Mucosa of rectum (tissue), 2 donors: ENCODE data around the gene JOSD1.

ENCODE experiments used
- H3K27ac ChIP-seq, 2 donors: one replicate each; pipeline ENCODE4 v1.7.0; 2013; ENCODE audit warnings: inconsistent platforms in 2 of 2, low read depth in 2 of 2, low read length in 2 of 2
- H3K27me3 ChIP-seq, 2 donors: one replicate each; pipeline ENCODE4 v1.7.0; 2013; ENCODE audit warnings: low read length in 2 of 2; ENCODE audit not compliant: control insufficient read depth in 2 of 2, insufficient read depth in 2 of 2
- H3K36me3 ChIP-seq, 2 donors: one replicate each; pipeline ENCODE4 v1.7.0; 2013; ENCODE audit warnings: low read length in 2 of 2; ENCODE audit not compliant: control insufficient read depth in 2 of 2, insufficient read depth in 2 of 2
- H3K4me1 ChIP-seq, 2 donors: one replicate each; pipeline ENCODE4 v1.7.0; 2013; ENCODE audit warnings: low read length in 2 of 2, mild to moderate bottlenecking in 1 of 2; ENCODE audit not compliant: control insufficient read depth in 2 of 2, insufficient read depth in 2 of 2
- H3K4me3 ChIP-seq, 2 donors: one replicate each; pipeline ENCODE4 v1.7.0; 2013; ENCODE audit warnings: low read length in 2 of 2
- H3K9ac ChIP-seq, 2 donors: one replicate each; pipeline ENCODE4 v1.7.0; 2013; ENCODE audit warnings: low read length in 2 of 2, low read depth in 1 of 2, mild to moderate bottlenecking in 1 of 2
- H3K9me3 ChIP-seq, 2 donors: one replicate each; pipeline ENCODE4 v1.7.0; 2013; ENCODE audit warnings: low read length in 2 of 2; ENCODE audit not compliant: control insufficient read depth in 2 of 2
- donor health status: healthy.
- donor health status: Normal muscosa, but diverticular disease.

The JOSD1 gene

DNA sequence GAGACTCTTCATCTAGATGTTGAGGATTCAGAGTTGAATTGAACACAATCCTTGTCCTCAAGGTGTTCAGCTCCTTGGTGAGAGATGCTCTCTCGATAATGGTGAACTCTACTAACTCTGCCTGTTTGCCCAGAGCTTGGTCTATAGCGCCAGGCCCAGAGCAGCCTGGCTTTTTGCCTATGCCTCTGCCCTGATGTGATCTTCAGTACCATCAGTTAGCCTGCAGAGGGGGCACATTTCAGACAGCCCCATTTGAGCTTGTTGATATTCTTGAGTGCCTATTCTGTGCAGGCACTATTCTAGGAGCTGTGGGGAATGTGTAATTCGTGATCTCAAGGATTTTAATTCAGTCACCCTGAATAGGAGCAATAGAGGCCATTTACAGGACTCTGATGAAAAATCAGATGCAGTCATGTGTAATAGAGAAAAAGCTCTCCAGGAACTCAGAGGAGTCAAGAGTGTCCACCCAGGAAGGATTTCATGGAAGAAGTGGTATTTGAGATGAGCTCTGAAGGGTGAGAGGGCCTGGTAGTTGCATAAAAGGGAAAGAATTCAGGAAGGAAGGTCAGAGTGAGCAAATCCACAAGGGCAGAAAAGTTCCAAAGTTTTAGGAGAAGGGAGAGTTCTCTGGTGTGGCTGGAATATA is 24.3 kb upstream of the JOSD1 start:
- H3K27ac ChIP-seq: no peak overlapping the region

GRCh38 chr22:38724176-38724575 is 23.4 kb upstream of the JOSD1 start:
- H3K27ac ChIP-seq: no peak overlapping the region
- no peak overlapping the region for H3K9ac ChIP-seq
- H3K4me1 ChIP-seq: no peaks in the 10 kb centered on the region
- no peaks in the 10 kb centered on the region for H3K9me3 ChIP-seq
- no peak overlapping the region for H3K4me3 ChIP-seq
- H3K36me3 ChIP-seq: peaks cover 75 to 83% of the 10 kb centered on the region in 2 donors
- H3K27me3 ChIP-seq: no peaks in the 10 kb centered on the region

More for the DNA sequence above, 24.3 kb upstream of the JOSD1 start:
- no peaks in the 10 kb centered on the region for H3K4me1 ChIP-seq
- H3K36me3 ChIP-seq: peaks cover 84 to 85% of the 10 kb centered on the region in 2 donors
- no peak overlapping the region for H3K4me3 ChIP-seq
- H3K9me3 ChIP-seq: no peaks in the 10 kb centered on the region
- no peaks in the 10 kb centered on the region for H3K27me3 ChIP-seq
- no peak overlapping the region for H3K9ac ChIP-seq

DNA sequence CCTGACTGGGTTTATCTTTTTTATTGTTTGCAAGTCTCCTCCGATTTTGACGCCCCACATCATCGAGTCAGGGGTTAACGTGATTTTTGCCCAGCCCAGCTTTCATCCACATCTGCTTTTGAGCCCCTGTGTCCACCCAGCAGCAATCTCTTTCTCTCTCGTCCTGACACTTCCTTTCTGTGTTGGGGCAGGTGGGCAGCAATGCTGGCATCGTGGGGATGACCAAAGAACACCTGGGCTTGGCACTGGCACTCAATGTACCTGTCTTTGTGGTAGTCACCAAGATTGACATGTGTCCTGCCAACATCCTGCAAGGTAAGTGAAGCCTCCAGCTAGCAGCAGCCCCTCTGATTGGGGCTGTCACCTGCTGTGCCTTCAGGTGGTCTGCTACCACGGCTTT is 20.8 kb upstream of the JOSD1 start:
- peaks cover 53 to 71% of the 10 kb centered on the region in 2 donors for H3K36me3 ChIP-seq
- no peaks in the 10 kb centered on the region for H3K9me3 ChIP-seq

DNA sequence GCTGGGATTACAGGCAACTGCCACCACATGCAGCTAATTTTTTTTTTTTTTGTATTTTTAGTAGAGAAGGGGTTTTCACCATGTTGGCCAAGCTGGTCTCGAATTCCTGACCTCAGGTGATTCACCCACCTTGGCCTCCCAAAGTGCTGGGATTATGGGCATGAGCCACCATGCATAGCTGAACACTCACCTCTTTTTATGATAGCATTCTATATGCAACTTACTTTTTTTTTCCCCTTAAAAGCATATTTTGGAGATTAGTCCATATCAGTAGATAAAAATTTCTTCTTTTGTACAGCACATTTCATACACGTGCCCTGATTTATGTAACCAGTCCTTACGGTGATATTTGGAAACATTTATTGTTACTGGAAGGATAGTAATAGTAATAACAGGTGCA is 19.6 kb upstream of the JOSD1 start:
- peaks cover 50 to 66% of the 10 kb centered on the region in 2 donors for H3K36me3 ChIP-seq
- no peak overlapping the region for H3K9ac ChIP-seq
- H3K27ac ChIP-seq: no peak overlapping the region

More for the DNA sequence above, 20.8 kb upstream of the JOSD1 start:
- no peaks in the 10 kb centered on the region for H3K27me3 ChIP-seq
- no peak overlapping the region for H3K27ac ChIP-seq
- H3K4me3 ChIP-seq: no peak overlapping the region
- H3K4me1 ChIP-seq: no peaks in the 10 kb centered on the region
- no peak overlapping the region for H3K9ac ChIP-seq

DNA sequence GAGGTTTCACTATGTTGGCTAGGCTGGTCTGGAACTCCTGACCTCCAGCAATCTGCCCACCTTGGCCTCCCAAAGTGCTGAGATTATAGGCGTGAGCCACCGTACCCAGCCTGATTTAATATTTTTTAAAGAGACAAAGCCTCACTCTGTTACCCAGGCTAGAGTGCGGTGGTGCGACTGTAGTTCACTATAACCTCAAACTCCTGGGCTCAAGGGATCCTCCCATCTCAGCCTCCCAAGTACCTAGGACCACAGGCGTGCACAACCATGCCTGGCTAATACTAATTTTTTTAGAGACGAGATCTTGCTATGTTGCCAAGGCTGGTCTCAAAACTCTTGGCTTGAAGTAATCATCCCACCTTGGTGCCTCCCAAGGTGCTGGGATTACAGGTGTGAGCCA is 18.5 kb upstream of the JOSD1 start:
- Histone ChIP-seq H3K9me3 (no peaks in the 10 kb centered on the region), H3K27me3 (no peaks in the 10 kb centered on the region), H3K27ac (no peak overlapping the region), H3K36me3 (peaks cover 39 to 55% of the 10 kb centered on the region in 2 donors), H3K4me3 (no peak overlapping the region), H3K4me1 (no peaks in the 10 kb centered on the region), H3K9ac (no peak overlapping the region)

More for the DNA sequence above, 19.6 kb upstream of the JOSD1 start:
- Histone ChIP-seq H3K4me3 (no peak overlapping the region), H3K27me3 (no peaks in the 10 kb centered on the region), H3K4me1 (no peaks in the 10 kb centered on the region), H3K9me3 (no peaks in the 10 kb centered on the region)

DNA sequence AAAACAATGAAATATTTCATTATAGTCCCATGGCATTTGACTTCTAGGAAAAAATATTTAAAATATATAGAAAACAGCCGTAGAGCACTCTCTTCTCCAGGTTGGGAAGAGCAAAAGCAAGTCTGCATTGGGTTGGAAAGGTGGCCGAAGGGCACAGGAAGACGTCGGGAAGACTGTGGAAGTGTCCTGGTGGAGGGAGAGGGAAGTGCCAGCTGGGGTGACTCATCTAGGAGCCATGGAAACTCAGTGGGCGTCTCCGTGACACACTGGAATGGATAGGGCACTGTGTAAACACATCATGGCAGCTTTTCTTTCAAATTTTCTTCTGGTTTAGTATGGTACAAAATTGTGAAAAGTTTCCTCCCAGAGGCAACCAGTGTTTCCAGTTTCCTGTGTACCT is 17.7 kb upstream of the JOSD1 start:
- Histone ChIP-seq H3K27me3 (no peaks in the 10 kb centered on the region), H3K9ac (no peak overlapping the region), H3K4me1 (no peaks in the 10 kb centered on the region), H3K4me3 (no peak overlapping the region), H3K9me3 (no peaks in the 10 kb centered on the region), H3K27ac (no peak overlapping the region), H3K36me3 (peaks cover 32 to 47% of the 10 kb centered on the region in 2 donors)

- no peak overlapping the region for H3K9ac ChIP-seq
- H3K9me3 ChIP-seq: no peaks in the 10 kb centered on the region
- peaks cover 0 to 2% of the 10 kb centered on the region in 2 donors for H3K4me1 ChIP-seq
- no peak overlapping the region for H3K4me3 ChIP-seq
- no peaks in the 10 kb centered on the region for H3K27me3 ChIP-seq
- H3K36me3 ChIP-seq: peaks cover 26 to 45% of the 10 kb centered on the region in 2 donors
- H3K27ac ChIP-seq: no peak overlapping the region
Measured at GRCh38 chr22:38717244-38717643, 16.5 kb upstream of the JOSD1 start.

DNA sequence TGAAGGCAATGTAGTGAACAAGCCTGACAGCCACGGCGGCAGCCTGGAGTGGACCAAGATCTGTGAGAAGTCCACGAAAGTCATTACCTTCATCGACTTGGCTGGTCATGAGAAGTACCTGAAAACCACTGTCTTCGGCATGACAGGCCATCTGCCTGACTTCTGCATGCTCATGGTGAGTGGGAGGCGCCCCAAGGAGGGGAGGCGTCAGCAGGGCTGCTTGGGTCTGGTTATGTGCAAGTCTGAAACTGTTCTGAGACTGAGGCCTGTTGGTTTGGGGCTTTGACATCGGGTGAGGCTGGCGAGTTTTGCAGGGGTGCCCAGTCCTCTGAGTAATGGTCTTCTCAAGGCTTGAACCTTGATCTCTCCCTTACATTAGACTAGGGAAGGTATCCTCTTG is 16.1 kb upstream of the JOSD1 start:
- Histone ChIP-seq H3K4me1 (peaks cover 0 to 2% of the 10 kb centered on the region in 2 donors), H3K9ac (no peak overlapping the region), H3K27me3 (no peaks in the 10 kb centered on the region), H3K9me3 (no peaks in the 10 kb centered on the region), H3K4me3 (no peak overlapping the region), H3K27ac (no peak overlapping the region), H3K36me3 (peaks cover 24 to 44% of the 10 kb centered on the region in 2 donors)

DNA sequence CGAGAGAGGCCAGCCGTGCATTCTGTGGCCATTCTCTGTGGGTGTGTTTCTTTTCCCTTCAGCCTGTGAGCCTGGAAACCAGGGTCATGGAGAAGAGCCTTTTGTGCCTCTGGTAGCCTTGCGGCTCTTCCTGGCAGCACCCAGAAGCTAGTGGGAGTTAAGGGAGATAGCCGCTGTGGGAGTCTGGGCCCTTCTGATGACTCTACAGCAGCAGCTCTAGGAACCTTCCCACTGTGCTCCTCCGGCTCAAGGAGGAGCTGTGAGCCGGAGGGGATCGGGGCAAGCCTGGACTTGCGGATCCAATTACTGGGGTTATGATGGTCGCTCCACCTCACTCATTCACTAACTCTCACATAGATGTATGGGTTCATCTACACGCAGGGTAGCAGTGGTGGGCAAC is 15.5 kb upstream of the JOSD1 start:
- no peak overlapping the region for H3K4me3 ChIP-seq
- H3K4me1 ChIP-seq: peaks cover 0 to 2% of the 10 kb centered on the region in 2 donors
- no peak overlapping the region for H3K27ac ChIP-seq
- no peaks in the 10 kb centered on the region for H3K9me3 ChIP-seq
- peaks cover 19 to 40% of the 10 kb centered on the region in 2 donors for H3K36me3 ChIP-seq
- no peak overlapping the region for H3K9ac ChIP-seq
- H3K27me3 ChIP-seq: no peaks in the 10 kb centered on the region

- no peaks in the 10 kb centered on the region for H3K9me3 ChIP-seq
- H3K36me3 ChIP-seq: peaks cover 19 to 42% of the 10 kb centered on the region in 2 donors
- no peak overlapping the region for H3K27ac ChIP-seq
- peaks cover 0 to 2% of the 10 kb centered on the region in 2 donors for H3K4me1 ChIP-seq
- no peaks in the 10 kb centered on the region for H3K27me3 ChIP-seq
- H3K4me3 ChIP-seq: no peak overlapping the region
- H3K9ac ChIP-seq: no peak overlapping the region
Measured at GRCh38 chr22:38715852-38716251, 15.1 kb upstream of the JOSD1 start.
